ENCODE data around the gene MYMX.

DNA sequence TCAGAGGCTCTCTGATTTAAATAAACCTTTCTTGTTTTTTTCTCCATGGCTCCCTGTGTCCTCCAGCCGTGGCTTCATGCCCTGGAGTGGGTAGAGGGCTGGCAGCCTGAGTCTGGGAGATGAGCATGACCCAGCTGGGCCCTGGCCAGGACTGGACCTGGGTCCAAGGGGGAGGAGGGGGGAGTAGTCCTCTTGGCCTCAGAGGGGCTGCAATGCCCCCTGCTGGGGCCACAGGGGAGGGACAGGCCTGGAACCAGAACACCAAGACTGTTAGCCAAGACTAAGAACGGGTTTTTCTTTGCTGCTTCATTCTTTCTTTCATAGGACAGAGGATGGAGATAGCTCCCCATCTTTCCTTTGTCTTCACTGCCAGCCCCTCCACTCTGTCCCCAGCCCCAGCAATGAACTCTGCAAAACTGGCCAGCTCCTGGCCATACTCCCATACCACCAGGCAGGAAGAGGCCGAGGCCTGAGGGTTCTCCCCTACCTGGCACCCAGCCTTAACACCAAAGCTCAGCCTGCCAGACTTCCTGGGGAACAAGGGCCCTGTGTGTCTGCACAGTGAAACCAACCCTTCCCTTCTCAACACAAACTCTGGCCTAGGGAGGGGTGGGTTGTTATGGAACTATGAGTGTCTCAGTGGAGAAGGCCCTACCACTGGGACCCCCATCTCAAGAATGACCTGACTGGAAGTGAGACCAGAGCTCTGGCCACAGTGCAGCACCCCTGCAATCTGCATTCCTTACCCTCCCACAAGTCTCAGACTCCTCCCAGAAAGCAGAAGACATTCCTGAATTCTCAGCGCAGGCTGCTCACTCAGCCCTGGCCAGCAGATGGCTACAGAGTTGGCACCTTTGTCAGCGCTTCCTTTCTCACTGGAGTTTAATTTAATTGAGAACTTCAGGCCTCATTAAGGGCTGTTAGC is 17.6 kb downstream of the MYMX start:
- no peak for TF ChIP-seq POLR2A (IDR thresholded peaks at IDR 0.05; ENCODE audit: low read depth, low read length)
- TF ChIP-seq POLR2AphosphoS5 (IDR thresholded peaks at IDR 0.05; ENCODE audit: low read depth, low read length), result no peak

All from GM12892 (cell line).